Right lobe of liver (tissue), 6 donors: Measurements from ENCODE around the gene PADI4. TPM values are rescaled to one million over a fixed set of nuclear protein-coding genes. Genes with fewer than 3 reads are reported as not detected.

ENCODE experiments used
- ATAC-seq, 4 donors: fragments of 200-7000 bp; cut with Tn5 transposase; one replicate each; pipeline ENCODE4 v1.9.1; 2020; ENCODE audit warnings: mild to moderate bottlenecking in 4 of 4, moderate library complexity in 4 of 4
- DNase-seq, 3 donors: peaks; one replicate each; pipeline ENCODE4 v3.0.0-alpha.2; 2020
- H3K27ac ChIP-seq, 3 donors: fragments of 200-600 bp; one replicate each; pipeline ENCODE4 v1.8.0; 2022
- H3K27me3 ChIP-seq, 2 donors: fragments of 200-600 bp; one replicate each; pipeline ENCODE4 v1.8.0; 2022
- H3K36me3 ChIP-seq, 4 donors: fragments of 200-600 bp; sonication (generic) in 1 of 4; one replicate each; pipeline versions ENCODE4 v1.5.1 to v1.8.0; 2017 to 2022; ENCODE audit warnings: control low read depth in 1 of 4
- H3K4me1 ChIP-seq, 4 donors: fragments of 200-600 bp; sonication (generic) in 1 of 4; one replicate each; pipeline versions ENCODE4 v1.5.1 to v1.8.0; 2017 to 2022; ENCODE audit warnings: control low read depth in 1 of 4
- H3K4me3 ChIP-seq, 3 donors: fragments of 200-600 bp; one replicate each; pipeline ENCODE4 v1.8.0; 2022
- H3K9me3 ChIP-seq, 4 donors: fragments of 200-600 bp; sonication (generic) in 1 of 4; one replicate each; pipeline versions ENCODE4 v1.5.1 to v1.8.0; 2017 to 2022; ENCODE audit warnings: control low read depth in 1 of 4
- POLR2A ChIP-seq: fragments of 450-650 bp; IDR thresholded peaks from one replicate; pipeline ENCODE4 v1.6.1; 2017; ENCODE audit warnings: antibody characterized with exemption, mild to moderate bottlenecking
- WGBS: methylation state at CpG from one replicate; pipeline ENCODE4 v1.1.6; 2018; ENCODE audit warnings: low coverage, low lambda C conversion rate; ENCODE audit not compliant: insufficient coverage; ENCODE audit errors: missing lambda C conversion rate; 5-methylcytosine and 5-hydroxymethylcytosine counted together
- intact Hi-C, 2 donors: fragments of 100-400 bp; cut with DNase I; formaldehyde crosslinking; loops; one replicate each; pipeline versions ENCODE4 v1.11.2 to v1.14.1; 2022
- total RNA-seq, 6 experiments: library from RNA; depleted of rRNA in 2 of 6; stranded (reverse); fragments of >200 nt in 2 of 6; fragmentation: NEBNext Ultra II Directional in 3 of 6; extraction: Animal tissue kit (Norgen Biotek cat#: 25700) in 3 of 6; gene quantifications; one replicate each; pipeline versions ENCODE4 v1.1.0 to v1.2.4, GENCODE V29; 2016 to 2023
- TF ChIP-seq, protein P1 (sequence below), 4 donors: fragments of 200-600 bp in 3 of 4; fragments of 450-650 bp in 1 of 4; IDR thresholded peaks; one replicate each; pipeline versions ENCODE4 v1.5.1 to v1.8.0; 2016 to 2022; ENCODE audit warnings: antibody characterized with exemption in 4 of 4, mild to moderate bottlenecking in 2 of 4
- donor health status: DM: no; HTN: yes; CAD: no.
- donor health status: DM: no; HTN: no; CAD: no.
- donor health status: DM: no; HTN: no; CAD: no.
- donor health status: DM: no; HTN: yes; CAD: no.
- donor health status: DM: no; HTN: yes; CAD: no.

PADI4 gene
- total RNA-seq, 6 experiments from 2014 or later, result 0.12 to 4.7 (median 1.4) TPM

DNA sequence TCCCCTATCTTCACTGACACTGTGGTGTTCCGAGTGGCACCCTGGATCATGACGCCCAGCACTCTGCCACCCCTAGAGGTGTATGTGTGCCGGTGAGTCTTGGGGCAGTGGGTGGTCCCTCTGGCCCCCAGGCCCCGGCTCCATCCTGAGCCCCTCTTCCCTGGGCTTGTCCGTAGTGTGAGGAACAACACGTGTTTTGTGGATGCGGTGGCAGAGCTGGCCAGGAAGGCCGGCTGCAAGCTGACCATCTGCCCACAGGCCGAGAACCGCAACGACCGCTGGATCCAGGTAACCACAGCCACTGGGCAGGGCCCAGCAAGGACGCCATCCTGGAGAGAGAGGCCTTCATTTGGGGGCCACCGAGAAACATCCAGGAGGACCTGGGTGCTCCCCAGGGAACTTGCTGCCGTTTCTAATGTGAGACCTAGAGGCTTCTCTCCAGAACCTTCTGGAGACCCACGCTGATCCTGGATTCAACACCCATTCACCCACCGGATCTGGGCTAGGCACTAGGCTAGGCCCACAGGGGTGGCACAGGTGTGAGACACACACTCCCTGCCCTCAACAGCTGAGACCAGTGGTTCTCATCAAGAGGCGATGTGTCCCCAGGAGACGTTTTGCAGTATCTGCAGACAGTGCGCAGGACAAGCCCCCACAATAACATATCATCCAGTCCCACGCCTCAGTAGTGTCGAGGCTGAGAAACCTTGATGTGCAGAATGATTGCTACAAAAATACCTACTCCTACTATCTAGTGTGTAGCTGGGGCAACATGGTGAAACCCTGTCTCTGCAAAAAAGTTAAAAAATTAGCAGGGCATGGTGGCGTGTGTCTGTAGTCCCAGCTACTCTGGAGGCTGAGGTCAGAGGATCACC lies 36.9 kb upstream of the PADI4 start:
- no peak for ATAC-seq

DNA sequence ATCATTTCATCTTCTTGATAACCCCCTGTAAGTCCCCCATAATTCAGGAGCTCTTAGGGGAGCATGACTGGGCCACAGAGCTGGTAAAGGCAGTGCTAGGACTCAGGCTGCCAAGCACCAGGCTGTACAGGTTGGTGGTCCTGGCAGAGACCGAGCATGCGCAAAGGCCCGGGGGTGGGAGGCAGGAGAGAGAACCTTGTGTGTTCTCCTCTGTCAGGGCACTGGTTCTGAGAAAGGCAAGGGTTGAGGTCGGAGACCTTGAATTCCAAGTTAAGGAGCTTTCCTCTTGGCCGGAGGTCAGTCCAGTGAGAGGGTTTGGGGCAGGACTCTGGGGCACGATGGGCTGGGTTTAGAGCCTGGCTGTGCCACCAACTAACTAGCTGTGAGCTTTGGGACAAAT lies 35.9 kb upstream of the PADI4 start:
- Histone ChIP-seq H3K4me1 (no peaks in the 10 kb centered on the region), H3K27me3 (no peaks in the 10 kb centered on the region), H3K9me3 (no peaks in the 10 kb centered on the region), H3K27ac (no peak overlapping the region), H3K36me3 (no peaks in the 10 kb centered on the region), H3K4me3 (no peak overlapping the region)
- DNase-seq, result no peak
- WGBS, result 68% methylated on average over 2 of the region's 6 CpGs
- ATAC-seq, result no peak
- intact Hi-C loops, result no loop called here
- TF ChIP-seq POLR2A, result no peak
- TF ChIP-seq, protein P1, sequence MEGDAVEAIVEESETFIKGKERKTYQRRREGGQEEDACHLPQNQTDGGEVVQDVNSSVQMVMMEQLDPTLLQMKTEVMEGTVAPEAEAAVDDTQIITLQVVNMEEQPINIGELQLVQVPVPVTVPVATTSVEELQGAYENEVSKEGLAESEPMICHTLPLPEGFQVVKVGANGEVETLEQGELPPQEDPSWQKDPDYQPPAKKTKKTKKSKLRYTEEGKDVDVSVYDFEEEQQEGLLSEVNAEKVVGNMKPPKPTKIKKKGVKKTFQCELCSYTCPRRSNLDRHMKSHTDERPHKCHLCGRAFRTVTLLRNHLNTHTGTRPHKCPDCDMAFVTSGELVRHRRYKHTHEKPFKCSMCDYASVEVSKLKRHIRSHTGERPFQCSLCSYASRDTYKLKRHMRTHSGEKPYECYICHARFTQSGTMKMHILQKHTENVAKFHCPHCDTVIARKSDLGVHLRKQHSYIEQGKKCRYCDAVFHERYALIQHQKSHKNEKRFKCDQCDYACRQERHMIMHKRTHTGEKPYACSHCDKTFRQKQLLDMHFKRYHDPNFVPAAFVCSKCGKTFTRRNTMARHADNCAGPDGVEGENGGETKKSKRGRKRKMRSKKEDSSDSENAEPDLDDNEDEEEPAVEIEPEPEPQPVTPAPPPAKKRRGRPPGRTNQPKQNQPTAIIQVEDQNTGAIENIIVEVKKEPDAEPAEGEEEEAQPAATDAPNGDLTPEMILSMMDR (IDR thresholded peaks at IDR 0.05), result no peak

More for the DNA sequence above, 36.9 kb upstream of the PADI4 start:
- Histone ChIP-seq H3K27me3 (no peaks in the 10 kb centered on the region), H3K36me3 (no peaks in the 10 kb centered on the region), H3K4me1 (no peaks in the 10 kb centered on the region), H3K9me3 (no peaks in the 10 kb centered on the region), H3K4me3 (no peak overlapping the region), H3K27ac (no peak overlapping the region)
- no peak for TF ChIP-seq POLR2A
- TF ChIP-seq, protein P1 (IDR thresholded peaks at IDR 0.05), result no peak
- WGBS, result 82% methylated on average over 2 of the region's 23 CpGs
- intact Hi-C loops, result no loop called here
- no peak for DNase-seq

DNA sequence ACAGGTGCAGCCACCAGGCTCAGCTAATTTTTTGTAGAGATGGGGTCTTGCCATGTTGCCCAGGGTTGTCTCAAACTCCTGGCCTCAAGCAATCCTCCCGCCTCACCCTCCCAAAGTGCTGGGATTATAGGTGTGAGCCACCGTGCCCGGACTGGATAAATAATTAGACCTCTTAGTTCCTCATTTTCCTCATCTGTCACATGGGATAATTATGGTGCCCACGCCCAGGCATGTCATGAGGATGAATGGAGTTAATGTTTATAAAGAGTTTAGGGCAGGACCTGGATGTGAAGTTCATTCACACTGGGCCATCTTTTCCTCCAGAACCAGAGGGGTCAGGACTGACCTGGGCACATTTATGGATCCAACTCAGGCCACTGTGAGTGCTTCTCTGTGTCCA lies 35.4 kb upstream of the PADI4 start:
- ATAC-seq, result no peak
- Histone ChIP-seq H3K4me1 (no peaks in the 10 kb centered on the region), H3K27me3 (no peaks in the 10 kb centered on the region), H3K36me3 (no peaks in the 10 kb centered on the region), H3K9me3 (no peaks in the 10 kb centered on the region), H3K27ac (no peak overlapping the region), H3K4me3 (no peak overlapping the region)
- 70% methylated on average over 3 of the region's 4 CpGs for WGBS
- intact Hi-C loops, result no loop called here
- no peak for DNase-seq
- no peak for TF ChIP-seq POLR2A
- TF ChIP-seq, protein P1 (IDR thresholded peaks at IDR 0.05), result no peak

DNA sequence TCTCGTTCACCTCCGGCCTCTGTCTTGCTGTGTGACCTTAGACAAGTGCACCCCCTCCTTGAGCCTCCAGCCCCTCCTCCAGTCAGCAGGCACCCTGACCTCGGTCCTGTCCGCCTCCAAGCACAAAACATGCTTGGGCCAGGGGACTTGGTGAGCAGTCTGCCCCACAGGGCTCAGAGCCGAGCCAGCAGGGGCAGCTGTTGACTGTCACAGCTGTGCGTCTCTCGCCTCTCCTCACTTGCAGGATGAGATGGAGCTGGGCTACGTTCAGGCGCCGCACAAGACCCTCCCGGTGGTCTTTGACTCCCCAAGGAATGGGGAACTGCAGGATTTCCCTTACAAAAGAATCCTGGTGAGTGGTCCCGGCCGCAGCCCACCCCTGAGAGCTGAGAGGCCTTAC lies 34.9 kb upstream of the PADI4 start:
- no peak overlapping the region for H3K27ac ChIP-seq
- WGBS, result 75% methylated on average over 5 of the region's 13 CpGs
- H3K27me3 ChIP-seq, result no peaks in the 10 kb centered on the region
- intact Hi-C loops, result no loop called here
- no peaks in the 10 kb centered on the region for H3K4me1 ChIP-seq
- no peaks in the 10 kb centered on the region for H3K9me3 ChIP-seq
- H3K36me3 ChIP-seq, result no peaks in the 10 kb centered on the region
- no peak overlapping the region for H3K4me3 ChIP-seq
- no peak for ATAC-seq
- TF ChIP-seq POLR2A, result no peak
- TF ChIP-seq, protein P1 (IDR thresholded peaks at IDR 0.05), result no peak
- DNase-seq, result no peak
